ENCODE measurements around the gene ZC3H13. TPM values are rescaled to one million over a fixed set of nuclear protein-coding genes. Genes with fewer than 3 reads are reported as not detected.
"Not testable (repeated sequence)": the region's sequence is repeated elsewhere in the genome, so short reads cannot be mapped to it uniquely, and the experiment has no call there.

The ZC3H13 gene
- total RNA-seq, 1 donor from 2014 or later, result 46.7 TPM

GRCh38 chr13:46010148-46010547, 42.4 kb downstream of the ZC3H13 start:
- DNase-seq (ENCODE audit: low spot score), result no peak

GRCh38 chr13:46008631-46009030, 43.9 kb downstream of the ZC3H13 start:
- no peak for ATAC-seq
- DNase-seq (ENCODE audit: low spot score), result no peak

More at GRCh38 chr13:46010148-46010547, 42.4 kb downstream of the ZC3H13 start:
- no peak for ATAC-seq

- ATAC-seq (no peak), DNase-seq (ENCODE audit: low spot score) (no peak)
These were observed 45.7 kb downstream of the ZC3H13 start for GRCh38 chr13:46006688-46007452.

GRCh38 chr13:46004491-46004890, 48.1 kb downstream of the ZC3H13 start:
- ATAC-seq (no peak), DNase-seq (ENCODE audit: low spot score) (no peak)

GRCh38 chr13:45996631-45997030, 55.9 kb downstream of the ZC3H13 start:
- DNase-seq (ENCODE audit: low spot score), result no peak
- no peak for ATAC-seq

GRCh38 chr13:45995245-45995644, 57.3 kb downstream of the ZC3H13 start:
- ATAC-seq (no peak), DNase-seq (ENCODE audit: low spot score) (no peak)

- DNase-seq (ENCODE audit: low spot score) (no peak), ATAC-seq (peak; percentile 72)
These were observed 57.8 kb downstream of the ZC3H13 start for GRCh38 chr13:45994752-45995151.

GRCh38 chr13:45989607-45990006, 62.9 kb downstream of the ZC3H13 start:
- ATAC-seq (no peak), DNase-seq (ENCODE audit: low spot score) (no peak)

GRCh38 chr13:45981127-45981526, 71.4 kb downstream of the ZC3H13 start:
- not testable (repeated sequence) for DNase-seq (ENCODE audit: low spot score); ATAC-seq

GRCh38 chr13:45975337-45975736, 77.2 kb downstream of the ZC3H13 start:
- ATAC-seq (no peak), DNase-seq (ENCODE audit: low spot score) (no peak)

- no peak for ATAC-seq
- DNase-seq (ENCODE audit: low spot score), result no peak
These were observed 78.0 kb downstream of the ZC3H13 start for GRCh38 chr13:45974500-45974899.

GRCh38 chr13:45967589-45967988, 85.0 kb downstream of the ZC3H13 start:
- ATAC-seq (no peak), DNase-seq (ENCODE audit: low spot score) (no peak)

GRCh38 chr13:45966715-45967114, 85.8 kb downstream of the ZC3H13 start:
- DNase-seq (ENCODE audit: low spot score) (no peak), ATAC-seq (no peak)

- DNase-seq (ENCODE audit: low spot score) (no peak), ATAC-seq (no peak)
These were observed 91.1 kb downstream of the ZC3H13 start for GRCh38 chr13:45961468-45961867.

- no peak for DNase-seq (ENCODE audit: low spot score)
These were observed 97.4 kb downstream of the ZC3H13 start for GRCh38 chr13:45954836-45955800.

GRCh38 chr13:45953082-45953481, 99.5 kb downstream of the ZC3H13 start:
- ATAC-seq (no peak), DNase-seq (ENCODE audit: low spot score) (no peak)

More at GRCh38 chr13:45954836-45955800, 97.4 kb downstream of the ZC3H13 start:
- ATAC-seq, result no peak

GRCh38 chr13:45951724-45952123, 100.8 kb downstream of the ZC3H13 start:
- peak; percentile 63 for ATAC-seq
- no peak for DNase-seq (ENCODE audit: low spot score)

GRCh38 chr13:45951166-45951565, 101.4 kb downstream of the ZC3H13 start:
- DNase-seq (ENCODE audit: low spot score), result no peak

GRCh38 chr13:45950386-45951000, 102.1 kb downstream of the ZC3H13 start:
- DNase-seq (ENCODE audit: low spot score), result no peak
- ATAC-seq, result peak; percentile 29

More at GRCh38 chr13:45951166-45951565, 101.4 kb downstream of the ZC3H13 start:
- ATAC-seq, result no peak

- DNase-seq (ENCODE audit: low spot score), result no peak
- ATAC-seq, result no peak
These were observed 103.4 kb downstream of the ZC3H13 start for GRCh38 chr13:45949161-45949560.

- ATAC-seq (no peak), DNase-seq (ENCODE audit: low spot score) (no peak)
These were observed 108.6 kb downstream of the ZC3H13 start for GRCh38 chr13:45943965-45944364.
